IPS-11a (cell line): ENCODE measurements around the gene TAS2R30.

Source experiments
- H3K4me3 ChIP-seq: one replicate; pipeline ENCODE4 v1.5.1; 2013; ENCODE audit warnings: low read depth, low read length, control low read depth

The TAS2R30 gene, protein sequence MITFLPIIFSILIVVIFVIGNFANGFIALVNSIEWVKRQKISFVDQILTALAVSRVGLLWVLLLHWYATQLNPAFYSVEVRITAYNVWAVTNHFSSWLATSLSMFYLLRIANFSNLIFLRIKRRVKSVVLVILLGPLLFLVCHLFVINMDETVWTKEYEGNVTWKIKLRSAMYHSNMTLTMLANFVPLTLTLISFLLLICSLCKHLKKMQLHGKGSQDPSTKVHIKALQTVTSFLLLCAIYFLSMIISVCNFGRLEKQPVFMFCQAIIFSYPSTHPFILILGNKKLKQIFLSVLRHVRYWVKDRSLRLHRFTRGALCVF

DNA sequence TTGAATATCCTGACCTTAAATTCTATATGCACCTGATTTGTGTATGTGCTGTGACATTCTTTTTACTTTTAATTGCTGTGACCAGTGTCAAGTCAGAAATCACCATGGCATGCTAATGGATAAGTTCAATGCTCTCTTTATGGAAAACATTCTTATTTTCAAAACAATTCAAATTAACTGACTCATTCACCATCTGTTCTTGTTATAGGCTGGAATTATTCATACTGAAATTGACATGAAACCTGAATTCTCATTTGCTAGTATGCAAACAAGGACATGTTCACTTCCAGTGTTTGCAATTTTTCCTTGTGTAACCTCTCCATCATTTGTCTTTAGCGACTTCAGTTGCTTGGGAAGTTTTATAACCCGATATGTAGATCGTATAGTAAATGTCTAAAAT is at the start of gene TAS2R30:
Gene TAS2R30, minus strand, starts transcription at position 340 of the 400 bp plus-strand sequence. CDS start 400 bp downstream, outside the sequence.
- no peak within 1 kb of the TSS for H3K4me3 ChIP-seq

- no peak overlapping the region for H3K4me3 ChIP-seq
These were observed 48.6 kb upstream of the TAS2R30 start for GRCh38 chr12:11183011-11183410.

DNA sequence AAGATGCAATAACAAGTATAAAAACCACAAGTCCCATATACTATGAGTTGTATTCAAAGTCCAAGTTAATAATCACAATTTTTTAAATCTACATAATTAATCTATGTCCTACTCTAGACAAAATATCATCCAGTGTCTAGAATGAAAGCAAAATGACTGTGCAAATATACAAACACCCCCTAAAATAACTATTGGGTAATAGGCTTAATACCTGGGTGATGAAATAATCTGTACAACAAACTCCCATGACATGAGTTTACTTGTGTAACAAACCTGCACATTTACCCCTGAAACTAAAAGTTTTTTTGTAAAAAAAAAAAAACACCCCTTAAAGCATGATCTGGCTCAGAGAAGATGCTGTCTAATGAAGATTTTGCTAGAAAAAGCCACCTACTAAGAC is 48.1 kb upstream of the TAS2R30 start:
- H3K4me3 ChIP-seq = no peak overlapping the region

DNA sequence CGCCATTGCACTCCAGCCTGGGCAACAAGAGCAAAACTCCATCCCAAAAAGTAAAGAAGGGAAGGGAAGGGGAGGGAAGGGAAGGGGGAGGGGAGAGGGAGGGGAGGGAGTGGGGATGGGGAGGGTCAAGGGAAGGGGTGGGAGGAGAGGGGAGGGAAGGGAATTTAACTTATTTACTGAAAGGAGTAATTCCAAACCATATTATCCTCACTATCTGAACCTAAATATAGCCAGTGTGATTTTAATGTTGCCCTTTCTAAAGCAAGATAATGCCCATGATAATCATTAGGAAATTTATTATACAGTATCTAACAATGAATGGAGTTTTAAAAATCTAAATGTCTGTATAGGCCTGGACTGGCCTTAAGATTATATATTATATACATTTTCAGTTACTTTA is 43.8 kb upstream of the TAS2R30 start:
- H3K4me3 ChIP-seq = no peak overlapping the region

DNA sequence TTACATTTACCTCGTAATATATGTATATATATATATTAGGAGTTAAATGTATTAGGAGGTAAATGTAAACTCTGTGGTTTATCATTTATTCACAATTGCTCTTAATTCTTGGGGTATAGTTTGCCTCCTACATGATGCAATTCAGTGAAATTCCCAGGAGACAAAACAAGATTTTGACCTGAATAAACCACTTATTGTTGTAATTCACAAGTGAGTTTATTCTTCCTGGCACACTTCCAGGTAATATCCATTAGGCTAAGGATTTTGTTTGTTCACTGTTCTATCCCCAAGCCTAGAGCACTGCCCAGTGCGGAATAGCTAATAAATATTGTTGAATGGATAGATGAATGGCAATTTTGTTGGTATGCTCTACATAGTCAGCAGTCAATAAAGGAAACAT is 39.6 kb upstream of the TAS2R30 start:
- H3K4me3 ChIP-seq = no peak overlapping the region

- peak overlapping the region; percentile 98 for H3K4me3 ChIP-seq
These were observed 37.7 kb upstream of the TAS2R30 start for GRCh38 chr12:11171969-11172675.

- peak within 1 kb of the TSS; percentile 98 for H3K4me3 ChIP-seq
These were observed 36.9 kb upstream of the TAS2R30 start, which contains the start of gene SMIM10L1 for GRCh38 chr12:11171145-11171968. TSS of gene SMIM10L1 (plus strand) at chr12:11171194. CDS start at chr12:11171357, 163 bp downstream.

DNA sequence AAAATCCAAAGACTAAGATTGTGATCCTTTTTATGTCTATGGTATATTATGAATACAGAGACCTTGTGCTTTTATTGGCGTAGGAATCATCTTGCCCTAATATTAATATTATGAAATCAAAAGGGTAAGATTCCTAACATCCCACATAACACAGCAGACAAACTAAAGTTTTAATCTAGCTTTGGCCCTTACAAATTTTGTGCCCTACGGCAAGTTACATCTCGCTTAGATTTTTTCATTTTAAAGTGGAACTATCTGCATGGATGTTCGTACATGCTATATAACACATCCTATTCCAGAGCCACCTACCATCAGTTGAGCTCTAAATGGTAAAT is 36.3 kb upstream of the TAS2R30 start:
- H3K4me3 ChIP-seq = peak overlapping the region; percentile 98

DNA sequence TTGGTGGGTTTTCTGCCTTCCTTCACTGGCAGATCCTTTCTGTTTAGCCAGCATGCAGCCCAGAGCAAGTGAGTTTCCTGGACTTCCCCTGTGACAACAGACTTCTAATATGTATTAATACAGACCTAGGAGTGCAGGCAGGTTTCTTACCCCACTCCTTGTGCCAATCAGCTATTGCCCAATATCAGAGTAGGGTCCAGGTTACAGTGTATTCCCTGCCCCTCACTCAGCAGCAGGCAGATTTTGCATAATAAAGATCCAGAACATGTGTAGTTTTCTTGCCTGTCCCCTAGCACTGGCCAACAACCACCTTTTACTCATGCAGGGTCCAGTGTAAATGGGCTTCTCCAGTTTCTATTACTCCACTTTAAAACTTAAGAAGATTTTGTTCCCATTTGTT is 31.9 kb upstream of the TAS2R30 start:
- H3K4me3 ChIP-seq = no peak overlapping the region

GRCh38 chr12:11164384-11164783 is 29.9 kb upstream of the TAS2R30 start:
- H3K4me3 ChIP-seq = no peak overlapping the region

DNA sequence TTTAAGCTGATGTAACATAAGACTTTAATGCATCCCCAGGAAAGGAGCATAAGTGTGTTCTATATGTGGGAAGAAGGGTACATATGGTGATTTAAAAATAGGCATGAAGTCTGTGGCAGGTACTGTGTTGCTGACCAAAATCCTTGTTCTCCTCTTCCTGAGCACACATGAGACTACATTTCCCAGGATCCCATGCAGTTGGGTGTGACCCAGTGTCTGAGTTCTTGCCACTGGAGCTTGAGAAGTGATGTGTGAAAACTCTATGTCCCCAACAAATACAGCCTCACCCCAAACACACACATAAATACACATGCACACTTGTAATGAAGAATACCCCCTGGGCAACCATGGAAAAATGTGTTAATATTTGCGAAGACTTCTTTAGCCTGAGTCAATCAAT is 28.1 kb upstream of the TAS2R30 start:
- H3K4me3 ChIP-seq = no peak overlapping the region

- H3K4me3 ChIP-seq = no peak overlapping the region
These were observed 24.5 kb upstream of the TAS2R30 start for GRCh38 chr12:11158885-11159444.

DNA sequence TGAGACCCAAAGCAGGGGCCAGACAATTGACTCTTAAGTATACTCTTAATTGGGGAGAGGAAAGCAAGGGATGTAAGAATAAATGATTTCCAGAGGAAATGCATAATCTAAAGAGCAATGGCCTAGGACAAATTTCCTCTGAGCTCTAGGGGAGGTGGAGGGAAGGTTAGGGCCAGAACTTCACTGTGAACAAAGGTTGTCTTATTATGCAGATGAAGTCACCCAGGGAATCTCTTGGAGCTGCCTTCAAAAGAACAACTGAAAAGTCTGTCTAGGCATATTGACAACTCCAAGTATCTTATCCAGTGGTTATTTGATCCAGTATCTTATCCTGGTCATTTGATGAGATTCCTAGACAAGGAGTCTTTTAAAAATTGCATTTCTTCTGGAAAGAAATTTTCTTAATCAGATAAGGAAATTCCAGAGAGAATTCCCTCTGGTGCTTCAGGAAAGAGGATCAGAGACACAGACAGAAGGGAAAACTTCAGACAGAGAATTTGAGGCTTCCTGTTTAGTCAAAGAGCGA is 20.0 kb upstream of the TAS2R30 start:
- no peak overlapping the region for H3K4me3 ChIP-seq

DNA sequence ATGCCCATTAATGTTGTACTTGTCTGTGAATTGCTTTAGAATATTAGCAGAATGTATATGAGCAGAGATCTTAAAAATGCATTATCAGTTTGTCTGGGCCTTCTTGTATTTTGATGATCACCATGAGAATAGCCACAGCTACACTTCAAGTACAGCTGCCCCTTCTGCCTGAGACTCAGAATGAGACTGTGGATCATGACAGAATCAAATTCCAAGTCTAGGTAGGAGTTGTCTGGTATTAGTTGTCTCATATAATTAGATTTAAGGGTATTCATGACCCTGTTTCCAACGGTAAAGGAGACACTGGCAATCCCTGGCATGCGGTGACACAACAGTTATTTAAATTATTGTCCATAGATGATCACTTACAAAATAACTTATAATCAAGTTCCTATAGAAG is 18.3 kb upstream of the TAS2R30 start:
- no peak overlapping the region for H3K4me3 ChIP-seq

DNA sequence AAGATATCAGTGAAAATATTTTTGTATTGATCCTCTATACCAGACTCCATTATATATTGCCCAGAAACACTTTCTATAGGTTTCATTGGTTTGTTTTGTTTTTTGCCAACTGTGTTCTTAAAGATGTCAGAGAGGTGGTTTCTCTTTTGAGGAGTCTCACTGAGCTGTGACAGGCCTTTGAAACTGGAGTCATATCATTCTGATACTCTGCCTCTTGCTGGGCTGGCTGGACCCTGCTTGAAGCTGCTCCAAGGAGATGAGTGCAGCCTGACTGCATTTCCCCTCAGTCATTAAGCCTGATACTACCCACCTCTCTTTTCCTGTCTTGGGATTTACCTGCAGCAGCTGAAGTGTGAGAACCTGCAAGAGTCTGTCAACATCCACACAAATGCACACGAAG is 16.4 kb upstream of the TAS2R30 start:
- no peak overlapping the region for H3K4me3 ChIP-seq

GRCh38 chr12:11147420-11147819 is 13.0 kb upstream of the TAS2R30 start:
- no peak overlapping the region for H3K4me3 ChIP-seq

DNA sequence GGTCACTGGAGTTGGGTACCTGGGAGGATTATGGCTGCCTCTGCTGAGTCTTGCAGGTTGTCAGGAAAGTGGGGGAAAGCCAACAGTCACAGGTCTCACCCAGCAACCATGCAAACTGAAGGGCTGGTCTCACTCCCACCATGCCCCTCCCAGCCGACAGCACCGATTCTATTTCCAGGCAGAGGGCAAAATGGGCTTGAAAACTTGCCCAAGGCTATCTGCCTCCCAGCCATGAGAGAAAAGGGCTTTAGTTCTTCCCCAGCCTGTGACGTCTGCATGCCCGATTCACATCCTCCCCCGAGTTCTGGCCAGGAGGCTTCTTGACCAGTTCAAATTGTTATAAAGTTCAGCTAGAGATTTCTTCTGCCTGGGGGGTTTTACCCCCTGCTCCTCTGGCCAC is 9.9 kb upstream of the TAS2R30 start:
- H3K4me3 ChIP-seq = no peak overlapping the region

GRCh38 chr12:11143352-11143751 is 8.9 kb upstream of the TAS2R30 start:
- no peak overlapping the region for H3K4me3 ChIP-seq

DNA sequence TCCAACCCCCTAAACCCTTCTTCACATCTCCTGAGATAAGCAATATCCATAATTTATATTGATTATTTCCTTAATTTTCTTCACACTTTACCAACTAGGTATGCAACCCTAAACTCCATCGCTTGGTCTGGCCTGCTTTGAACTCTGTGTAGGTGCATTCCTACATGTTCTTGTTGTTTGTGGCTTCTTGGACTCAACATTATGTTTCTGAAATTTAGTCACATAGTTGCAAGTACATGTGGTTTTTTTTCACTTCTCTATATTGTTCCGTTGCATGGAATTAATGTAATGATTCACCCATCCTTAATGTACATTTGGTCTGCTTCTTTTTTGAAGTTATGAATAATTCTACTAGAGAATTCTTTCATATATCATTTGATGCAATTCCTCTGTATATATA is 1.6 kb upstream of the TAS2R30 start:
- no peak overlapping the region for H3K4me3 ChIP-seq

DNA sequence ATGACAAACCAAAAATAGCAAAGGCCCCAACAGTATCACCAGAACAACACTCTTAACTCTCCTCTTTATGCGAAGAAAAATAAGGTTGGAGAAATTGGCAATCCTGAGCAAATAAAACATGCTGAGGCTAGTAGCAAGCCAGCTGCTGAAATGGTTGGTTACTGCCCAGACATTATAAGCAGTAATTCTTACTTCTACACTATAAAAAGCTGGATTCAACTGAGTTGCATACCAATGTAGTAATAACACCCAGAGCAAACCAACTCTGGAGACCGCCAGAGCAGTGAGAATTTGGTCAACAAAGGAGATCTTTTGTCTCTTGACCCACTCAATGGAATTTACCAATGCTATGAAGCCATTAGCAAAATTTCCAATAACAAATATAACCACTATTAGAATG is 628 bp downstream of the TAS2R30 start:
- no peak overlapping the region for H3K4me3 ChIP-seq

- H3K4me3 ChIP-seq = no peak overlapping the region
These were observed 1.3 kb downstream of the TAS2R30 start for GRCh38 chr12:11133162-11133561.
